K562 (cell line): ENCODE results near the gene PPP1R37. TPM values are rescaled to one million over a fixed set of nuclear protein-coding genes. Genes with fewer than 3 reads are reported as not detected.

Experiments
- BCL6 ChIP-seq: fragments of 250-450 bp; sonication (Bioruptor Pico); IDR thresholded peaks from 2 replicates; pipeline ENCODE4 v1.4.0; 2020
- C11orf30 ChIP-seq: fragments of 450-650 bp; IDR thresholded peaks from 2 replicates; pipeline ENCODE4 v1.6.1; 2016; ENCODE audit warnings: low read depth, mild to moderate bottlenecking
- CC2D1A ChIP-seq: fragments of 450-650 bp; IDR thresholded peaks from 2 replicates; pipeline ENCODE4 v1.6.1; 2017; ENCODE audit warnings: mild to moderate bottlenecking
- CHCHD3 ChIP-seq: fragments of 250-450 bp; sonication (Bioruptor Pico); IDR thresholded peaks from 2 replicates; pipeline ENCODE4 v2.1.2; 2022; ENCODE audit warnings: mild to moderate bottlenecking
- DACH1 ChIP-seq: fragments of 450-650 bp; IDR thresholded peaks from 2 replicates; pipeline ENCODE4 v1.6.1; 2018; ENCODE audit not compliant: partially characterized antibody
- DMBX1 ChIP-seq: fragments of 250-450 bp; sonication (Bioruptor Pico); IDR thresholded peaks from 2 replicates; pipeline ENCODE4 v1.8.0; 2022; ENCODE audit warnings: inconsistent platforms, mild to moderate bottlenecking, moderate library complexity, borderline replicate concordance
- E2F3 ChIP-seq: fragments of 250-450 bp; sonication (Bioruptor Pico); IDR thresholded peaks from 2 replicates; pipeline ENCODE4 v1.4.0; 2020; ENCODE audit warnings: mild to moderate bottlenecking
- ERF ChIP-seq: fragments of 450-650 bp; formaldehyde crosslinking; IDR thresholded peaks from 2 replicates; pipeline ENCODE4 v1.4.0; 2020; ENCODE audit warnings: mild to moderate bottlenecking, mixed read lengths
- HNRNPL ChIP-seq: fragments of 200-400 bp; formaldehyde crosslinking; IDR thresholded peaks from 2 replicates; pipeline ENCODE4 v1.6.1; 2017; ENCODE audit warnings: low read depth, mild to moderate bottlenecking, low read length
- KHSRP ChIP-seq: fragments of 450-650 bp; IDR thresholded peaks from 2 replicates; pipeline ENCODE4 v1.6.1; 2017
- MTF1 ChIP-seq: fragments of 250-450 bp; sonication (Bioruptor Pico); IDR thresholded peaks from 2 replicates; pipeline ENCODE4 v1.9.0; 2021; ENCODE audit warnings: moderate library complexity, mild to moderate bottlenecking, inconsistent platforms, borderline replicate concordance
- U2AF2 ChIP-seq: fragments of 200-400 bp; formaldehyde crosslinking; optimal IDR thresholded peaks from 2 replicates; pipeline ENCODE3; 2017; ENCODE audit warnings: low read depth, mild to moderate bottlenecking, low read length
- ZNF384 ChIP-seq: IDR thresholded peaks from 2 replicates; pipeline ENCODE4 v1.6.1; 2012; ENCODE audit warnings: low read depth, low read length, improper control_type of control experiment
- ZNF707 ChIP-seq: fragments of 250-450 bp; sonication (Bioruptor Pico); conservative IDR thresholded peaks from 2 replicates; pipeline ENCODE4 v1.8.0; 2022; ENCODE audit warnings: inconsistent platforms, mild to moderate bottlenecking, moderate library complexity
- ZSCAN32 ChIP-seq: fragments of 450-650 bp; formaldehyde crosslinking; IDR thresholded peaks from 2 replicates; pipeline ENCODE4 v1.4.0; 2020; ENCODE audit warnings: mild to moderate bottlenecking, moderate library complexity
- polyA plus RNA-seq, 8 experiments: library from polyadenylated mRNA; depleted of rRNA in 4 of 8; stranded (reverse) in 5 of 8; unstranded in 3 of 8; fragments of >200 nt; fragmentation: Nextera tagmentation in 2 of 8; fragmentation: Illumina TruSeq in 1 of 8; extraction: Ambion mirVana in 2 of 8; extraction: Trizol in 1 of 8; gene quantifications; 2 replicates each; pipeline versions ENCODE4 v1.2.1 to v1.2.3, GENCODE V29; 2011 to 2014; ENCODE audit warnings: inconsistent platforms in 1 of 8, missing spikeins in 1 of 8
- total RNA-seq, 7 experiments: library from RNA; depleted of rRNA in 6 of 7; stranded (reverse); fragments of >200 nt in 6 of 7; fragmentation: Illumina TruSeq in 2 of 7; extraction: Trizol in 2 of 7; gene quantifications; 2 replicates each; pipeline versions ENCODE4 v1.2.1 to v1.2.3, GENCODE V29; 2011 to 2021; ENCODE audit warnings: low replicate concordance in 1 of 7
- TF ChIP-seq, protein P1 (sequence below): sonication (generic); formaldehyde crosslinking; IDR thresholded peaks from 2 replicates; pipeline ENCODE4 v1.8.1; 2023; ENCODE audit warnings: mild to moderate bottlenecking, missing genetic modification reagents
- TF ChIP-seq, protein P2 (sequence below): fragments of 250-450 bp; sonication (Bioruptor Pico); IDR thresholded peaks from 2 replicates; pipeline ENCODE4 v1.4.0; 2020
- TF ChIP-seq, protein P3 (sequence below): fragments of 450-650 bp; IDR thresholded peaks from 2 replicates; pipeline ENCODE4 v1.6.1; 2016; ENCODE audit warnings: missing biosample characterization, missing genetic modification characterization
- TF ChIP-seq, protein P4 (sequence below): fragments of 450-650 bp; IDR thresholded peaks from 2 replicates; pipeline ENCODE4 v1.6.1; 2014; ENCODE audit warnings: low read depth, mild to moderate bottlenecking, moderate library complexity, borderline replicate concordance
- TF ChIP-seq, protein P5 (sequence below): fragments of 250-450 bp; sonication (Bioruptor Pico); IDR thresholded peaks from 2 replicates; pipeline ENCODE4 v1.8.0; 2021; ENCODE audit warnings: mild to moderate bottlenecking, moderate library complexity
- TF ChIP-seq, protein P6 (sequence below): IDR thresholded peaks from 2 replicates; pipeline ENCODE4 v1.6.1; 2014; ENCODE audit warnings: antibody characterized with exemption

The PPP1R37 gene
- total and polyA plus RNA-seq, 9 of the 15 experiments (the other 6 are each of a cell fraction or from before 2014, with no cell fraction given): 0.04 to 20.3 (median 7.3) TPM

DNA sequence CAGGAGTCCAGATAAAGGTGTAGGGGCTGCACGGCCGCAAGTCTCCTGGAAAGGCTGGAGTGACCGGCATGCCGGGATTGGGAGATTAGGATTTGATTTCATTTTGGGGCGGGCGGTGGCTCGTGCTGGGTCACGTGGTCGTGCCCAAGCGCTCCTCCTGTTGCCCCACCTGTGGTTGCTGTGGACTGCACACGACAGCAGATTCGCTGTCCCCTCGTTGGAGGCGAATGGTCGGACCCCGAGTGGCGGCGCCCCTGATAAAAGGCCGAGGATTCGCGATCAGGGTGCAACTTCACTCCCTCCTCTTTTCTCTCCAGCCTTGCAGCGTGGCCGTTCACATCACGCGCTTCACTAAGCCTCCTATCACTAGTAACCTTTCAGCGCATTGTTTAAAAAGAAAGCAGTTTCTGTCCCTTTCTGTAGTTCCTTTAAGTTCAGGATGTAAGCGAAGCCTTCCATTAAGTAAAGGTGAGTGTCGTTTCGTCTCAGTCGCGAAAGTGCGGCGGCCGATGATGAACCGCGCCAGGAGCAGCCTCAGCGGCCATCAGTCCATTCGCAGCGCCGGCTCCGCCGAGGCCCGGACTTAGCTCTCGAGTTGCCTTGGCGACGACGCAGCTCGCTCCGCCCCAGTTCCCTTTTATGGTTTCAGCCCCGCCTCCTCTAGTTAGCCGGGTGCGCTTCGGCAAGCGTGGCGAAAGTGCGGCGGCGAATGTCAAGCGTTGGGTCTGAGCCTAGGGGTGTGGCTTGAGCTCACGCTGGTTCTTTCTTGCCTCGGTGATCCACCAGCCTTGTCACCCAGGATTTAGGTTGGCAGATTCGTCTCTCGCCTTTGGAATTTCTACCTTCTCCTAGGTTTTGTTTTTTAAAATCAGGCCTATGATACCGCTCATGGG, 1.7 kb upstream of the PPP1R37 start (continued):
- TF ChIP-seq, protein P1, sequence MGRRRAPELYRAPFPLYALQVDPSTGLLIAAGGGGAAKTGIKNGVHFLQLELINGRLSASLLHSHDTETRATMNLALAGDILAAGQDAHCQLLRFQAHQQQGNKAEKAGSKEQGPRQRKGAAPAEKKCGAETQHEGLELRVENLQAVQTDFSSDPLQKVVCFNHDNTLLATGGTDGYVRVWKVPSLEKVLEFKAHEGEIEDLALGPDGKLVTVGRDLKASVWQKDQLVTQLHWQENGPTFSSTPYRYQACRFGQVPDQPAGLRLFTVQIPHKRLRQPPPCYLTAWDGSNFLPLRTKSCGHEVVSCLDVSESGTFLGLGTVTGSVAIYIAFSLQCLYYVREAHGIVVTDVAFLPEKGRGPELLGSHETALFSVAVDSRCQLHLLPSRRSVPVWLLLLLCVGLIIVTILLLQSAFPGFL: no peak
- TF ChIP-seq KHSRP: no peak
- TF ChIP-seq C11orf30: no peak; the same call in none of the 2 replicates
- TF ChIP-seq MTF1 (CRISPR knock-in tag): no peak
- TF ChIP-seq U2AF2: no peak
- TF ChIP-seq CHCHD3 (CRISPR knock-in tag): no peak
- no peak for TF ChIP-seq BCL6
- no peak for TF ChIP-seq ZNF384
- TF ChIP-seq DACH1: no peak
- no peak for TF ChIP-seq HNRNPL
- TF ChIP-seq, protein P2, sequence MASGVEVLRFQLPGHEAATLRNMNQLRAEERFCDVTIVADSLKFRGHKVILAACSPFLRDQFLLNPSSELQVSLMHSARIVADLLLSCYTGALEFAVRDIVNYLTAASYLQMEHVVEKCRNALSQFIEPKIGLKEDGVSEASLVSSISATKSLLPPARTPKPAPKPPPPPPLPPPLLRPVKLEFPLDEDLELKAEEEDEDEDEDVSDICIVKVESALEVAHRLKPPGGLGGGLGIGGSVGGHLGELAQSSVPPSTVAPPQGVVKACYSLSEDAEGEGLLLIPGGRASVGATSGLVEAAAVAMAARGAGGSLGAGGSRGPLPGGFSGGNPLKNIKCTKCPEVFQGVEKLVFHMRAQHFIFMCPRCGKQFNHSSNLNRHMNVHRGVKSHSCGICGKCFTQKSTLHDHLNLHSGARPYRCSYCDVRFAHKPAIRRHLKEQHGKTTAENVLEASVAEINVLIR: no peak
- TF ChIP-seq ZSCAN32: no peak
- no peak for TF ChIP-seq CC2D1A
- TF ChIP-seq ZNF707 (CRISPR knock-in tag): no peak
- TF ChIP-seq, protein P3, sequence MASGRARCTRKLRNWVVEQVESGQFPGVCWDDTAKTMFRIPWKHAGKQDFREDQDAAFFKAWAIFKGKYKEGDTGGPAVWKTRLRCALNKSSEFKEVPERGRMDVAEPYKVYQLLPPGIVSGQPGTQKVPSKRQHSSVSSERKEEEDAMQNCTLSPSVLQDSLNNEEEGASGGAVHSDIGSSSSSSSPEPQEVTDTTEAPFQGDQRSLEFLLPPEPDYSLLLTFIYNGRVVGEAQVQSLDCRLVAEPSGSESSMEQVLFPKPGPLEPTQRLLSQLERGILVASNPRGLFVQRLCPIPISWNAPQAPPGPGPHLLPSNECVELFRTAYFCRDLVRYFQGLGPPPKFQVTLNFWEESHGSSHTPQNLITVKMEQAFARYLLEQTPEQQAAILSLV (tag): no peak
- TF ChIP-seq, protein P4, sequence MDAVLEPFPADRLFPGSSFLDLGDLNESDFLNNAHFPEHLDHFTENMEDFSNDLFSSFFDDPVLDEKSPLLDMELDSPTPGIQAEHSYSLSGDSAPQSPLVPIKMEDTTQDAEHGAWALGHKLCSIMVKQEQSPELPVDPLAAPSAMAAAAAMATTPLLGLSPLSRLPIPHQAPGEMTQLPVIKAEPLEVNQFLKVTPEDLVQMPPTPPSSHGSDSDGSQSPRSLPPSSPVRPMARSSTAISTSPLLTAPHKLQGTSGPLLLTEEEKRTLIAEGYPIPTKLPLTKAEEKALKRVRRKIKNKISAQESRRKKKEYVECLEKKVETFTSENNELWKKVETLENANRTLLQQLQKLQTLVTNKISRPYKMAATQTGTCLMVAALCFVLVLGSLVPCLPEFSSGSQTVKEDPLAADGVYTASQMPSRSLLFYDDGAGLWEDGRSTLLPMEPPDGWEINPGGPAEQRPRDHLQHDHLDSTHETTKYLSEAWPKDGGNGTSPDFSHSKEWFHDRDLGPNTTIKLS: no peak
- TF ChIP-seq E2F3: no peak
- TF ChIP-seq, protein P5, sequence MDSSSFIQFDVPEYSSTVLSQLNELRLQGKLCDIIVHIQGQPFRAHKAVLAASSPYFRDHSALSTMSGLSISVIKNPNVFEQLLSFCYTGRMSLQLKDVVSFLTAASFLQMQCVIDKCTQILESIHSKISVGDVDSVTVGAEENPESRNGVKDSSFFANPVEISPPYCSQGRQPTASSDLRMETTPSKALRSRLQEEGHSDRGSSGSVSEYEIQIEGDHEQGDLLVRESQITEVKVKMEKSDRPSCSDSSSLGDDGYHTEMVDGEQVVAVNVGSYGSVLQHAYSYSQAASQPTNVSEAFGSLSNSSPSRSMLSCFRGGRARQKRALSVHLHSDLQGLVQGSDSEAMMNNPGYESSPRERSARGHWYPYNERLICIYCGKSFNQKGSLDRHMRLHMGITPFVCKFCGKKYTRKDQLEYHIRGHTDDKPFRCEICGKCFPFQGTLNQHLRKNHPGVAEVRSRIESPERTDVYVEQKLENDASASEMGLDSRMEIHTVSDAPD (CRISPR knock-in tag): no peak
- no peak for TF ChIP-seq DMBX1 (CRISPR knock-in tag)
- no peak for TF ChIP-seq ERF (CRISPR knock-in tag)
- TF ChIP-seq, protein P6, sequence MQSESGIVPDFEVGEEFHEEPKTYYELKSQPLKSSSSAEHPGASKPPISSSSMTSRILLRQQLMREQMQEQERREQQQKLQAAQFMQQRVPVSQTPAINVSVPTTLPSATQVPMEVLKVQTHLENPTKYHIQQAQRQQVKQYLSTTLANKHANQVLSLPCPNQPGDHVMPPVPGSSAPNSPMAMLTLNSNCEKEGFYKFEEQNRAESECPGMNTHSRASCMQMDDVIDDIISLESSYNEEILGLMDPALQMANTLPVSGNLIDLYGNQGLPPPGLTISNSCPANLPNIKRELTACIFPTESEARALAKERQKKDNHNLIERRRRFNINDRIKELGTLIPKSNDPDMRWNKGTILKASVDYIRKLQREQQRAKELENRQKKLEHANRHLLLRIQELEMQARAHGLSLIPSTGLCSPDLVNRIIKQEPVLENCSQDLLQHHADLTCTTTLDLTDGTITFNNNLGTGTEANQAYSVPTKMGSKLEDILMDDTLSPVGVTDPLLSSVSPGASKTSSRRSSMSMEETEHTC: no peak
